Measurements from ENCODE around the gene CDIP1.

Gene CDIP1

GRCh38 chr16:4537376-4538343, 913 bp downstream of the CDIP1 start:
- Histone ChIP-seq H3K4me3 (ENCODE audit: insufficient read length, low read depth) (peak overlapping the region; percentile 81), H3K9me3 (ENCODE audit: insufficient read depth, low read length) (peaks cover 17% of the 10 kb centered on the region), H3K27me3 (ENCODE audit: insufficient read depth, insufficient read length) (peaks cover 10% of the 10 kb centered on the region), H3K9ac (ENCODE audit: insufficient read length, low read depth) (peak overlapping the region; percentile 88), H3K36me3 (ENCODE audit: insufficient read depth, insufficient read length, low read length) (peaks cover 34% of the 10 kb centered on the region), H3K4me1 (ENCODE audit: insufficient read depth, insufficient read length) (peaks cover 13% of the 10 kb centered on the region)
- TF ChIP-seq YY1 (IDR thresholded peaks at IDR 0.05; ENCODE audit: insufficient read depth, insufficient read length): no peak
- TF ChIP-seq ZNF274 (IDR thresholded peaks at IDR 0.05; ENCODE audit: low read depth, low read length): no peak
- TF ChIP-seq SUZ12 (IDR thresholded peaks at IDR 0.05; ENCODE audit: extremely low read depth, insufficient read depth, insufficient read length): no peak
- no peak for DNase-seq (ENCODE audit: low read depth, low spot score)

- Histone ChIP-seq H3K27me3 (ENCODE audit: insufficient read depth, insufficient read length) (peaks cover 10% of the 10 kb centered on the region), H3K4me3 (ENCODE audit: insufficient read length, low read depth) (no peak overlapping the region), H3K4me1 (ENCODE audit: insufficient read depth, insufficient read length) (peaks cover 13% of the 10 kb centered on the region), H3K9me3 (ENCODE audit: insufficient read depth, low read length) (peaks cover 17% of the 10 kb centered on the region), H3K9ac (ENCODE audit: insufficient read length, low read depth) (no peak overlapping the region), H3K36me3 (ENCODE audit: insufficient read depth, insufficient read length, low read length) (peaks cover 46% of the 10 kb centered on the region)
- DNase-seq (ENCODE audit: low read depth, low spot score): no peak
- no peak for TF ChIP-seq SUZ12 (IDR thresholded peaks at IDR 0.05; ENCODE audit: extremely low read depth, insufficient read depth, insufficient read length)
- TF ChIP-seq YY1 (IDR thresholded peaks at IDR 0.05; ENCODE audit: insufficient read depth, insufficient read length): no peak
- no peak for TF ChIP-seq ZNF274 (IDR thresholded peaks at IDR 0.05; ENCODE audit: low read depth, low read length)
Measured at GRCh38 chr16:4536391-4537106, 2.0 kb downstream of the CDIP1 start.

GRCh38 chr16:4535627-4536108, 2.9 kb downstream of the CDIP1 start:
- no peak overlapping the region for H3K9ac ChIP-seq (ENCODE audit: insufficient read length, low read depth)
- no peak for DNase-seq (ENCODE audit: low read depth, low spot score)
- peaks cover 47% of the 10 kb centered on the region for H3K36me3 ChIP-seq (ENCODE audit: insufficient read depth, insufficient read length, low read length)
- H3K9me3 ChIP-seq (ENCODE audit: insufficient read depth, low read length): peaks cover 17% of the 10 kb centered on the region
- peaks cover 10% of the 10 kb centered on the region for H3K27me3 ChIP-seq (ENCODE audit: insufficient read depth, insufficient read length)
- peaks cover 16% of the 10 kb centered on the region for H3K4me1 ChIP-seq (ENCODE audit: insufficient read depth, insufficient read length)
- H3K4me3 ChIP-seq (ENCODE audit: insufficient read length, low read depth): no peak overlapping the region
- TF ChIP-seq ZNF274 (IDR thresholded peaks at IDR 0.05; ENCODE audit: low read depth, low read length) (no peak), SUZ12 (IDR thresholded peaks at IDR 0.05; ENCODE audit: extremely low read depth, insufficient read depth, insufficient read length) (no peak)

- peaks cover 47% of the 10 kb centered on the region for H3K36me3 ChIP-seq (ENCODE audit: insufficient read depth, insufficient read length, low read length)
- TF ChIP-seq ZNF274 (IDR thresholded peaks at IDR 0.05; ENCODE audit: low read depth, low read length): no peak
- TF ChIP-seq SUZ12 (IDR thresholded peaks at IDR 0.05; ENCODE audit: extremely low read depth, insufficient read depth, insufficient read length): no peak
- TF ChIP-seq YY1 (IDR thresholded peaks at IDR 0.05; ENCODE audit: insufficient read depth, insufficient read length): no peak
Measured at GRCh38 chr16:4534151-4534790, 4.3 kb downstream of the CDIP1 start.

GRCh38 chr16:4533490-4533889, 5.1 kb downstream of the CDIP1 start:
- Histone ChIP-seq H3K9me3 (ENCODE audit: insufficient read depth, low read length) (no peaks in the 10 kb centered on the region), H3K9ac (ENCODE audit: insufficient read length, low read depth) (no peak overlapping the region), H3K4me3 (ENCODE audit: insufficient read length, low read depth) (no peak overlapping the region), H3K4me1 (ENCODE audit: insufficient read depth, insufficient read length) (peaks cover 22% of the 10 kb centered on the region), H3K36me3 (ENCODE audit: insufficient read depth, insufficient read length, low read length) (peaks cover 47% of the 10 kb centered on the region), H3K27me3 (ENCODE audit: insufficient read depth, insufficient read length) (peaks cover 8% of the 10 kb centered on the region)
- TF ChIP-seq YY1 (IDR thresholded peaks at IDR 0.05; ENCODE audit: insufficient read depth, insufficient read length) (no peak), ZNF274 (IDR thresholded peaks at IDR 0.05; ENCODE audit: low read depth, low read length) (no peak), SUZ12 (IDR thresholded peaks at IDR 0.05; ENCODE audit: extremely low read depth, insufficient read depth, insufficient read length) (no peak)
- DNase-seq (ENCODE audit: low read depth, low spot score): no peak

More at GRCh38 chr16:4534151-4534790, 4.3 kb downstream of the CDIP1 start:
- Histone ChIP-seq H3K4me1 (ENCODE audit: insufficient read depth, insufficient read length) (peaks cover 22% of the 10 kb centered on the region), H3K27me3 (ENCODE audit: insufficient read depth, insufficient read length) (peaks cover 8% of the 10 kb centered on the region), H3K9ac (ENCODE audit: insufficient read length, low read depth) (no peak overlapping the region), H3K4me3 (ENCODE audit: insufficient read length, low read depth) (no peak overlapping the region), H3K9me3 (ENCODE audit: insufficient read depth, low read length) (peaks cover 5% of the 10 kb centered on the region)
- DNase-seq (ENCODE audit: low read depth, low spot score): no peak

- Histone ChIP-seq H3K4me1 (ENCODE audit: insufficient read depth, insufficient read length) (peaks cover 20% of the 10 kb centered on the region), H3K4me3 (ENCODE audit: insufficient read length, low read depth) (no peak overlapping the region), H3K36me3 (ENCODE audit: insufficient read depth, insufficient read length, low read length) (peaks cover 47% of the 10 kb centered on the region), H3K9ac (ENCODE audit: insufficient read length, low read depth) (no peak overlapping the region), H3K9me3 (ENCODE audit: insufficient read depth, low read length) (no peaks in the 10 kb centered on the region), H3K27me3 (ENCODE audit: insufficient read depth, insufficient read length) (peaks cover 2% of the 10 kb centered on the region)
- no peak for TF ChIP-seq SUZ12 (IDR thresholded peaks at IDR 0.05; ENCODE audit: extremely low read depth, insufficient read depth, insufficient read length)
- TF ChIP-seq YY1 (IDR thresholded peaks at IDR 0.05; ENCODE audit: insufficient read depth, insufficient read length): no peak
- TF ChIP-seq ZNF274 (IDR thresholded peaks at IDR 0.05; ENCODE audit: low read depth, low read length): no peak
- DNase-seq (ENCODE audit: low read depth, low spot score): no peak
Measured at GRCh38 chr16:4532238-4532637, 6.3 kb downstream of the CDIP1 start.
